Calu3 (cell line): ENCODE results near the gene MGAT4C. TPM values are rescaled to one million over a fixed set of nuclear protein-coding genes. Genes with fewer than 3 reads are reported as not detected.
A peak's percentile ranks its signal among the peaks of the same experiment; 100 is the strongest.

Source experiments
- BruUV-seq: library from RNA; stranded (reverse); fragments of 400-500 nt; replicated peaks from 2 replicates; lab custom pipeline; 2021; lab: Mats Ljungman, UMichigan
- CTCF ChIA-PET: fragments of 300-600 bp; sonication (Branson Sonifier 250); formaldehyde crosslinking; loops from one replicate; lab custom pipeline; 2022; ENCODE audit warnings: antibody characterized with exemption; lab: Charles Lee
- DNase-seq: peaks from one replicate; pipeline ENCODE4 v3.0.0; 2022
- H3K27ac Mint-ChIP-seq: one replicate; pipeline ENCODE4 v1.8.0; 2022; ENCODE audit warnings: mixed read lengths; ENCODE audit not compliant: unreplicated experiment
- H3K27me3 Mint-ChIP-seq: one replicate; pipeline ENCODE4 v1.8.0; 2022; ENCODE audit warnings: mixed read lengths; ENCODE audit not compliant: unreplicated experiment
- H3K36me3 Mint-ChIP-seq: one replicate; pipeline ENCODE4 v1.8.0; 2022; ENCODE audit warnings: mild to moderate bottlenecking, moderate library complexity, mixed read lengths; ENCODE audit not compliant: insufficient read depth, unreplicated experiment
- H3K4me1 Mint-ChIP-seq: one replicate; pipeline ENCODE4 v1.8.0; 2022; ENCODE audit warnings: mild to moderate bottlenecking, low read depth, mixed read lengths; ENCODE audit not compliant: unreplicated experiment
- H3K4me3 Mint-ChIP-seq: one replicate; pipeline ENCODE4 v1.8.0; 2022; ENCODE audit warnings: mild to moderate bottlenecking, low read depth, moderate library complexity, mixed read lengths; ENCODE audit not compliant: unreplicated experiment
- H3K9me3 Mint-ChIP-seq: one replicate; pipeline ENCODE4 v1.8.0; 2022; ENCODE audit warnings: low read depth, mixed read lengths; ENCODE audit not compliant: unreplicated experiment
- CTCF ChIP-seq: fragments of 200-600 bp; IDR thresholded peaks from one replicate; pipeline ENCODE4 v1.8.0; 2022; ENCODE audit warnings: antibody characterized with exemption; ENCODE audit not compliant: unreplicated experiment
- intact Hi-C: fragments of 100-400 bp; cut with micrococcal nuclease; formaldehyde crosslinking; loops from one replicate; pipeline ENCODE4 v1.10.0; 2022; ENCODE audit not compliant: unreplicated experiment
- total RNA-seq: library from RNA; stranded (reverse); gene quantifications from 2 replicates; pipeline ENCODE4 v1.2.3, GENCODE V29; 2022

MGAT4C gene
- total RNA-seq, 1 experiment from 2014 or later: not detected

- no peaks in the 10 kb centered on the region for H3K9me3 Mint-ChIP-seq
- H3K27me3 Mint-ChIP-seq: no peaks in the 10 kb centered on the region
- intact Hi-C loops: no loop called here
- H3K4me3 Mint-ChIP-seq: no peak overlapping the region
- peaks cover 8% of the 10 kb centered on the region for H3K4me1 Mint-ChIP-seq
- no peak overlapping the region for H3K27ac Mint-ChIP-seq
- H3K36me3 Mint-ChIP-seq: no peaks in the 10 kb centered on the region
- TF ChIP-seq CTCF: no peak
- BruUV-seq: no TSS peak
- CTCF ChIA-PET: no interaction called here
- no peak for DNase-seq
Measured at GRCh38 chr12:86194721-86195120, 61.5 kb downstream of the MGAT4C start.

GRCh38 chr12:86193931-86194330 lies 62.3 kb downstream of the MGAT4C start:
- no peak overlapping the region for H3K27ac Mint-ChIP-seq
- H3K4me3 Mint-ChIP-seq: no peak overlapping the region
- intact Hi-C loops: no loop called here
- BruUV-seq: no TSS peak
- no peaks in the 10 kb centered on the region for H3K27me3 Mint-ChIP-seq
- DNase-seq: no peak
- no peaks in the 10 kb centered on the region for H3K36me3 Mint-ChIP-seq
- TF ChIP-seq CTCF: no peak
- CTCF ChIA-PET: no interaction called here
- no peaks in the 10 kb centered on the region for H3K9me3 Mint-ChIP-seq
- peaks cover 8% of the 10 kb centered on the region for H3K4me1 Mint-ChIP-seq

- H3K36me3 Mint-ChIP-seq: no peaks in the 10 kb centered on the region
- no peak overlapping the region for H3K4me3 Mint-ChIP-seq
- H3K27ac Mint-ChIP-seq: no peak overlapping the region
- H3K4me1 Mint-ChIP-seq: no peaks in the 10 kb centered on the region
- CTCF ChIA-PET: no interaction called here
- no peak for DNase-seq
- H3K9me3 Mint-ChIP-seq: no peaks in the 10 kb centered on the region
- no peak for TF ChIP-seq CTCF
- no peaks in the 10 kb centered on the region for H3K27me3 Mint-ChIP-seq
- BruUV-seq: no TSS peak
- intact Hi-C loops: loop anchor here (5.0 kb wide), 1 partner anchor 231 kb away; no protein-coding TSS in a partner anchor
Measured at GRCh38 chr12:86188226-86188625, 68.0 kb downstream of the MGAT4C start.

GRCh38 chr12:86186449-86186848 lies 69.7 kb downstream of the MGAT4C start:
- Mint-ChIP-seq H3K27ac (no peak overlapping the region), H3K4me1 (no peaks in the 10 kb centered on the region), H3K9me3 (peaks cover 2% of the 10 kb centered on the region), H3K27me3 (no peaks in the 10 kb centered on the region), H3K4me3 (no peak overlapping the region), H3K36me3 (no peaks in the 10 kb centered on the region)
- TF ChIP-seq CTCF: no peak
- no TSS peak for BruUV-seq
- intact Hi-C loops: loop anchor here (5.0 kb wide), 1 partner anchor 229 kb away; no protein-coding TSS in a partner anchor
- DNase-seq: peak; percentile 14
- CTCF ChIA-PET: no interaction called here
